Measurements from ENCODE around the gene ZYX. TPM values are rescaled to one million over a fixed set of nuclear protein-coding genes. Genes with fewer than 3 reads are reported as not detected.

Gene ZYX
- total RNA-seq = 100 to 1,000 TPM in 1 of 2 donors, 10 to 100 TPM in 1; 55.8 to 256 TPM

DNA sequence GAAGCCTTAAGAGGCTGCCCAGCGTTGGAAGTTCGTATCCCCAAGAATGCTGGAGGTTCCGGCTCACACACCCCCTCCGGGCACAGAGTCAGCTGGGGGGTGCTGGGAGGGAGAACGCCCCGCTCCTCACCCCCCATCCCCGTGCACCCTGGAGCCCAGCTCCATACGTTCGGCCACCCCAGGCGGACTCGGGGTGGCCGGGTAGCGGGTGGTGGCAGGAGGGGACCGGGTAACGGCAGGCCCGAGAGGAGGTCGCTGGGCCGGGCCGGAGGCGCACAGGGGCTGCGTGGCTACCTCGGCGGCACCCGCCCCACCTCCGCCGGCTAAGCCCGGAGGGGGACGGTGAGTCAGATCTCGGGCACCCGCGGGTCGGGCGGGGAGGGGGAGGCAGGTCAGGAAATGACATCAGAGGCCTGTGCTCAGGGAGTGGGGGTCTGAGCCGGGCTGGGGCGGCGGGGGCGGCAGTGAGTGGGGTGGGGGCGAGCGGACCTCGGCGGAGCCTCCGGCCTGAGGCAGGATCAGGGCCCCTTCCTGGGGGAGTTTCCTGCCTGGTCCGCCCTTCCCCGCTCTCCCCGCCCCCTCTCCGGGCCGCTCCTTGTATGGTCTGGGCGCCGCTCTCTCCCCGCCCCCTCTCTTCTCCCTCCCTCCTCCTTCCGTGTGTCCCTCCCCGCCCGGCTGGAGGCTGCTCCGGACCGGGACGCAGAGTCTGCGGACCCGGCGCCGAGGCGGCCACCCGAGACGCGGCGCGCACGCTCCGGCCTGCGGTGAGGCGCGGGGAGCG is at the start of gene ZYX:
Gene ZYX (plus strand): TSS at position 700 of the 781 bp plus-strand sequence. CDS start 227 bp downstream, outside the sequence.
- H3K4me1 ChIP-seq (replicated peaks) = peaks cover 5% of the 10 kb centered on the region
- H3K27me3 ChIP-seq (replicated peaks; ENCODE audit: insufficient read depth) = no peaks in the 10 kb centered on the region
- under 1% methylated on average over 48 of the region's 72 CpGs for WGBS
- peak within 1 kb of the TSS; percentile 97 to 99 for H3K27ac ChIP-seq
- TF ChIP-seq, protein P1, sequence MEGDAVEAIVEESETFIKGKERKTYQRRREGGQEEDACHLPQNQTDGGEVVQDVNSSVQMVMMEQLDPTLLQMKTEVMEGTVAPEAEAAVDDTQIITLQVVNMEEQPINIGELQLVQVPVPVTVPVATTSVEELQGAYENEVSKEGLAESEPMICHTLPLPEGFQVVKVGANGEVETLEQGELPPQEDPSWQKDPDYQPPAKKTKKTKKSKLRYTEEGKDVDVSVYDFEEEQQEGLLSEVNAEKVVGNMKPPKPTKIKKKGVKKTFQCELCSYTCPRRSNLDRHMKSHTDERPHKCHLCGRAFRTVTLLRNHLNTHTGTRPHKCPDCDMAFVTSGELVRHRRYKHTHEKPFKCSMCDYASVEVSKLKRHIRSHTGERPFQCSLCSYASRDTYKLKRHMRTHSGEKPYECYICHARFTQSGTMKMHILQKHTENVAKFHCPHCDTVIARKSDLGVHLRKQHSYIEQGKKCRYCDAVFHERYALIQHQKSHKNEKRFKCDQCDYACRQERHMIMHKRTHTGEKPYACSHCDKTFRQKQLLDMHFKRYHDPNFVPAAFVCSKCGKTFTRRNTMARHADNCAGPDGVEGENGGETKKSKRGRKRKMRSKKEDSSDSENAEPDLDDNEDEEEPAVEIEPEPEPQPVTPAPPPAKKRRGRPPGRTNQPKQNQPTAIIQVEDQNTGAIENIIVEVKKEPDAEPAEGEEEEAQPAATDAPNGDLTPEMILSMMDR (IDR thresholded peaks at IDR 0.05) = no peak
- TF ChIP-seq POLR2A (IDR thresholded peaks at IDR 0.05) = peak; percentile 89
- TF ChIP-seq POLR2AphosphoS5 (IDR thresholded peaks at IDR 0.05) = peak; percentile 57
- H3K9me3 ChIP-seq = no peaks in the 10 kb centered on the region
- H3K4me3 ChIP-seq = peak within 1 kb of the TSS; percentile 82 to 89
- intact Hi-C loops (cut with DNase I) = loop anchor here (5.0 kb wide), 1 partner anchor 94 kb away; the partner anchor contains the start of gene CASP2
- peak; percentile 93 for DNase-seq (ENCODE audit: low spot score)
- H3K36me3 ChIP-seq = no peaks in the 10 kb centered on the region

- intact Hi-C loops (cut with DNase I) = no loop called here
- Histone ChIP-seq H3K27ac (no peak overlapping the region), H3K4me3 (no peak overlapping the region), H3K4me1 (replicated peaks) (no peaks in the 10 kb centered on the region), H3K9me3 (no peaks in the 10 kb centered on the region), H3K27me3 (replicated peaks; ENCODE audit: insufficient read depth) (no peaks in the 10 kb centered on the region), H3K36me3 (no peaks in the 10 kb centered on the region)
- no peak for TF ChIP-seq POLR2A (IDR thresholded peaks at IDR 0.05)
- no peak for TF ChIP-seq POLR2AphosphoS5 (IDR thresholded peaks at IDR 0.05)
- TF ChIP-seq, protein P1 (IDR thresholded peaks at IDR 0.05) = no peak
- DNase-seq (ENCODE audit: low spot score) = no peak
- whole genome bisulfite sequencing = 28% methylated on average over 1 of the region's 1 CpG
Observed at GRCh38 chr7:143334244-143334643, 46.9 kb upstream of the ZYX start.

DNA sequence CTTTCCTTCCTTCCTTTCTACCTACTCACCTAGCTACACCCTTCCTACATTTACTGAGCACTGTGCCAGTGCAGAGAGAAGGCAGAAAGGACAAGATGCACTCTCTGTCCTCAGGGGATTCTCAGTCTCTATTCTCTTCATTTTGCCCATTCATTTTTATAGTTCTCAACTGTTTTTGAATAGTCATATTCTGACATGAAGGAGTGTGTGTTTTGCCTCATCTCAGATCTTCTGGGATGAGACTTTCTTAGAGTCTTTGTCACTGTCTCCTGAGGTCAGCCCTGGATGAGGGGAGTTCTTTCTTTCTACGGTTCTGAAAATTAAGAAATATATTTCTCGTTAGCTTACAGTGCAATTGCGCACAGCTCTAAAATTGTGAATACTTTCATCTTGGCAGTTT is 43.9 kb upstream of the ZYX start:
- intact Hi-C loops (cut with DNase I) = no loop called here

GRCh38 chr7:143341842-143342241 is 39.3 kb upstream of the ZYX start:
- Histone ChIP-seq H3K27ac (no peak overlapping the region), H3K9me3 (no peaks in the 10 kb centered on the region), H3K36me3 (no peaks in the 10 kb centered on the region), H3K4me3 (no peak overlapping the region), H3K27me3 (replicated peaks; ENCODE audit: insufficient read depth) (no peaks in the 10 kb centered on the region), H3K4me1 (replicated peaks) (no peaks in the 10 kb centered on the region)
- no peak for DNase-seq (ENCODE audit: low spot score)
- intact Hi-C loops (cut with DNase I) = no loop called here
- no peak for TF ChIP-seq POLR2AphosphoS5 (IDR thresholded peaks at IDR 0.05)
- TF ChIP-seq, protein P1 (IDR thresholded peaks at IDR 0.05) = no peak
- TF ChIP-seq POLR2A (IDR thresholded peaks at IDR 0.05) = no peak
- WGBS = 90% methylated on average over 8 of the region's 8 CpGs

More for the DNA sequence above, 43.9 kb upstream of the ZYX start:
- Histone ChIP-seq H3K27me3 (replicated peaks; ENCODE audit: insufficient read depth) (no peaks in the 10 kb centered on the region), H3K27ac (no peak overlapping the region), H3K4me1 (replicated peaks) (no peaks in the 10 kb centered on the region), H3K4me3 (no peak overlapping the region), H3K9me3 (no peaks in the 10 kb centered on the region), H3K36me3 (no peaks in the 10 kb centered on the region)
- DNase-seq (ENCODE audit: low spot score) = no peak
- TF ChIP-seq POLR2A (IDR thresholded peaks at IDR 0.05) = no peak
- TF ChIP-seq, protein P1 (IDR thresholded peaks at IDR 0.05) = no peak
- TF ChIP-seq POLR2AphosphoS5 (IDR thresholded peaks at IDR 0.05) = no peak
- 91% methylated on average over 3 of the region's 3 CpGs for WGBS

GRCh38 chr7:143343596-143343995 is 37.5 kb upstream of the ZYX start:
- no peaks in the 10 kb centered on the region for H3K9me3 ChIP-seq
- TF ChIP-seq, protein P1 (IDR thresholded peaks at IDR 0.05) = no peak
- TF ChIP-seq POLR2AphosphoS5 (IDR thresholded peaks at IDR 0.05) = no peak
- no peak overlapping the region for H3K27ac ChIP-seq
- H3K4me3 ChIP-seq = no peak overlapping the region
- 63% methylated on average over 3 of the region's 3 CpGs for WGBS
- intact Hi-C loops (cut with DNase I) = no loop called here
- H3K27me3 ChIP-seq (replicated peaks; ENCODE audit: insufficient read depth) = no peaks in the 10 kb centered on the region
- no peaks in the 10 kb centered on the region for H3K4me1 ChIP-seq (replicated peaks)
- DNase-seq (ENCODE audit: low spot score) = no peak
- no peaks in the 10 kb centered on the region for H3K36me3 ChIP-seq
